Measurements from ENCODE around the gene GPR149. TPM values are rescaled to one million over a fixed set of nuclear protein-coding genes. Genes with fewer than 3 reads are reported as not detected.

GPR149 gene
- total and polyA plus RNA-seq, 2 of the 8 experiments (the other 6 are each of a cell fraction or from before 2014, with no cell fraction given), result not detected

DNA sequence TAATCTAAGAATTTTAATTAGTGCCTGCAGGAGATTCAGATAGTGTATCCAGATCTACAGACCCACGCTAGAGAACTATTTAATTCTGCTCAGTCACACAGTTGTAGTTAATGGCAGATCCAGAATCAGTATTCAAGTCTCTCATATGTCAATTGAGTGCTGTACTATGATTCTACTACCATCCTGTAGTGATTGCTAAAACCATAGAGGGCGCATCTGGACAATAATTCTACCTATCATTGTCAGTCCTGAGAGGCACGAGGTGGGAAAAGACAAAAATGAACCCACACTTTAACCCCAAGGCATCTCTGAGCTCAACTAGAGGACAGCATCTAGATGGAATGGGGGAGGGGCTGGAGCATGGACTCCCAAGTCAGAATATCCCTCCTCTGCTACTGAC lies 128.4 kb downstream of the GPR149 start (continued):
- TF ChIP-seq, protein P1, sequence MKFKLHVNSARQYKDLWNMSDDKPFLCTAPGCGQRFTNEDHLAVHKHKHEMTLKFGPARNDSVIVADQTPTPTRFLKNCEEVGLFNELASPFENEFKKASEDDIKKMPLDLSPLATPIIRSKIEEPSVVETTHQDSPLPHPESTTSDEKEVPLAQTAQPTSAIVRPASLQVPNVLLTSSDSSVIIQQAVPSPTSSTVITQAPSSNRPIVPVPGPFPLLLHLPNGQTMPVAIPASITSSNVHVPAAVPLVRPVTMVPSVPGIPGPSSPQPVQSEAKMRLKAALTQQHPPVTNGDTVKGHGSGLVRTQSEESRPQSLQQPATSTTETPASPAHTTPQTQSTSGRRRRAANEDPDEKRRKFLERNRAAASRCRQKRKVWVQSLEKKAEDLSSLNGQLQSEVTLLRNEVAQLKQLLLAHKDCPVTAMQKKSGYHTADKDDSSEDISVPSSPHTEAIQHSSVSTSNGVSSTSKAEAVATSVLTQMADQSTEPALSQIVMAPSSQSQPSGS (IDR thresholded peaks at IDR 0.05; ENCODE audit: low read length), result no peak
- no peak for TF ChIP-seq CHD1 (IDR thresholded peaks at IDR 0.05; ENCODE audit: low read depth, low read length)
- TF ChIP-seq BACH1 (IDR thresholded peaks at IDR 0.05; ENCODE audit: low read length), result no peak
- TF ChIP-seq SUZ12 (IDR thresholded peaks at IDR 0.05; ENCODE audit: low read length), result no peak
- TF ChIP-seq, protein P2, sequence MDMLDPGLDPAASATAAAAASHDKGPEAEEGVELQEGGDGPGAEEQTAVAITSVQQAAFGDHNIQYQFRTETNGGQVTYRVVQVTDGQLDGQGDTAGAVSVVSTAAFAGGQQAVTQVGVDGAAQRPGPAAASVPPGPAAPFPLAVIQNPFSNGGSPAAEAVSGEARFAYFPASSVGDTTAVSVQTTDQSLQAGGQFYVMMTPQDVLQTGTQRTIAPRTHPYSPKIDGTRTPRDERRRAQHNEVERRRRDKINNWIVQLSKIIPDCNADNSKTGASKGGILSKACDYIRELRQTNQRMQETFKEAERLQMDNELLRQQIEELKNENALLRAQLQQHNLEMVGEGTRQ (IDR thresholded peaks at IDR 0.05; ENCODE audit: low read length), result no peak
- no peak for TF ChIP-seq MAFK (IDR thresholded peaks at IDR 0.05; ENCODE audit: low read depth, low read length)
- TF ChIP-seq ASH2L (IDR thresholded peaks at IDR 0.05; ENCODE audit: low read length), result no peak
- no peak for TF ChIP-seq SIN3A (conservative IDR thresholded peaks at IDR 0.05 in 1 of 2, IDR thresholded peaks at IDR 0.05 in 1 of 2; ENCODE audit: low read depth in 1 of 2, low read length in 2 of 2)

All from H1 (cell line).